ENCODE measurements around the gene WIPF3.

The WIPF3 gene

GRCh38 chr7:29891766-29892165, 85.5 kb downstream of the WIPF3 start:
- in situ Hi-C loops (cut with MboI; ENCODE audit: low pct_unique_long_range_greater_than_20kb, low sequenced_read_pairs, unreplicated experiment), result no loop called here
- no peak for DNase-seq (ENCODE audit: low spot score)
- no peak for TF ChIP-seq CTCF (IDR thresholded peaks at IDR 0.05; ENCODE audit: extremely low read depth, insufficient read depth, missing control alignments)

- in situ Hi-C loops (cut with MboI; ENCODE audit: low pct_unique_long_range_greater_than_20kb, low sequenced_read_pairs, unreplicated experiment), result no loop called here
Measured at GRCh38 chr7:29892231-29892630, 85.9 kb downstream of the WIPF3 start.

GRCh38 chr7:29893351-29893965, 87.2 kb downstream of the WIPF3 start:
- TF ChIP-seq CTCF (IDR thresholded peaks at IDR 0.05; ENCODE audit: extremely low read depth, insufficient read depth, missing control alignments), result no peak
- DNase-seq (ENCODE audit: low spot score), result no peak
- in situ Hi-C loops (cut with MboI; ENCODE audit: low pct_unique_long_range_greater_than_20kb, low sequenced_read_pairs, unreplicated experiment), result no loop called here

More at GRCh38 chr7:29892231-29892630, 85.9 kb downstream of the WIPF3 start:
- no peak for TF ChIP-seq CTCF (IDR thresholded peaks at IDR 0.05; ENCODE audit: extremely low read depth, insufficient read depth, missing control alignments)
- DNase-seq (ENCODE audit: low spot score), result no peak

- TF ChIP-seq CTCF (IDR thresholded peaks at IDR 0.05; ENCODE audit: extremely low read depth, insufficient read depth, missing control alignments), result no peak
- in situ Hi-C loops (cut with MboI; ENCODE audit: low pct_unique_long_range_greater_than_20kb, low sequenced_read_pairs, unreplicated experiment), result no loop called here
- DNase-seq (ENCODE audit: low spot score), result no peak
Measured at GRCh38 chr7:29894256-29894655, 87.9 kb downstream of the WIPF3 start.

- no peak for TF ChIP-seq CTCF (IDR thresholded peaks at IDR 0.05; ENCODE audit: extremely low read depth, insufficient read depth, missing control alignments)
- no peak for DNase-seq (ENCODE audit: low spot score)
- in situ Hi-C loops (cut with MboI; ENCODE audit: low pct_unique_long_range_greater_than_20kb, low sequenced_read_pairs, unreplicated experiment), result no loop called here
Measured at GRCh38 chr7:29895559-29895958, 89.3 kb downstream of the WIPF3 start.

GRCh38 chr7:29896685-29897411, 90.5 kb downstream of the WIPF3 start:
- no peak for DNase-seq (ENCODE audit: low spot score)
- no peak for TF ChIP-seq CTCF (IDR thresholded peaks at IDR 0.05; ENCODE audit: extremely low read depth, insufficient read depth, missing control alignments)
- in situ Hi-C loops (cut with MboI; ENCODE audit: low pct_unique_long_range_greater_than_20kb, low sequenced_read_pairs, unreplicated experiment), result no loop called here
